Thyroid gland (tissue), 4 donors: ENCODE results near the gene BMPR2. TPM values are rescaled to one million over a fixed set of nuclear protein-coding genes. Genes with fewer than 3 reads are reported as not detected.
"Not testable (repeated sequence)": the region's sequence is repeated elsewhere in the genome, so short reads cannot be mapped to it uniquely, and the experiment has no call there.

Experiments
- DNase-seq, 2 donors: peaks; one replicate each; pipeline ENCODE4 v3.0.0-alpha.2; 2019
- H3K27ac ChIP-seq, 3 donors: fragments of 200-600 bp; sonication (generic); 1 replicate in 2 of 3; 2 replicates in 1 of 3; pipeline ENCODE4 v1.5.1; 2016 to 2019; ENCODE audit warnings: mild to moderate bottlenecking in 1 of 3, moderate library complexity in 1 of 3
- H3K27me3 ChIP-seq: fragments of 200-600 bp; sonication (generic); one replicate; pipeline ENCODE4 v1.5.1; 2019
- H3K36me3 ChIP-seq, 2 donors: fragments of 200-600 bp; sonication (generic); one replicate each; pipeline ENCODE4 v1.5.1; 2016 to 2019
- H3K4me1 ChIP-seq, 2 donors: fragments of 200-600 bp; sonication (generic); one replicate each; pipeline ENCODE4 v1.5.1; 2017 to 2019
- H3K4me3 ChIP-seq, 3 donors: fragments of 200-600 bp; sonication (generic); replicated peaks in 1 of 3; 1 replicate in 2 of 3; 2 replicates in 1 of 3; pipeline ENCODE4 v1.5.1; 2016; ENCODE audit warnings: mild to moderate bottlenecking in 1 of 3
- H3K9me3 ChIP-seq: fragments of 200-600 bp; sonication (generic); one replicate; pipeline ENCODE4 v1.5.1; 2017
- CTCF ChIP-seq, 6 experiments: fragments of 200-600 bp in 3 of 6; fragments of 450-650 bp in 3 of 6; sonication (generic) in 3 of 6; IDR thresholded peaks; one replicate each; pipeline ENCODE4 v1.5.1; 2016 to 2019; ENCODE audit warnings: antibody characterized with exemption in 6 of 6, mild to moderate bottlenecking in 2 of 6, inconsistent platforms in 1 of 6, moderate library complexity in 1 of 6
- POLR2A ChIP-seq, 2 donors: fragments of 450-650 bp; IDR thresholded peaks; one replicate each; pipeline ENCODE4 v1.6.1; 2017; ENCODE audit warnings: antibody characterized with exemption in 2 of 2, mild to moderate bottlenecking in 2 of 2, moderate library complexity in 1 of 2
- WGBS, 2 donors: methylation state at CpG; one replicate each; pipeline ENCODE4 v1.1.5; 2017; 5-methylcytosine and 5-hydroxymethylcytosine counted together
- intact Hi-C: fragments of 100-400 bp; cut with DNase I; formaldehyde crosslinking; loops from one replicate; pipeline ENCODE4 v1.15.1; 2023
- total RNA-seq, 4 donors: library from RNA; depleted of rRNA; stranded (reverse); fragments of >200 nt; gene quantifications; one replicate each; pipeline ENCODE4 v1.2.3, GENCODE V29; 2016

The BMPR2 gene
- total RNA-seq, 4 donors from 2014 or later: 50.1 to 67.0 (median 56.3) TPM

GRCh38 chr2:202382684-202383083, 6.6 kb downstream of the BMPR2 start:
- peaks cover 14 to 29% of the 10 kb centered on the region in 2 donors for H3K4me1 ChIP-seq
- intact Hi-C loops: no loop called here
- no peak overlapping the region for H3K4me3 ChIP-seq
- H3K9me3 ChIP-seq: no peaks in the 10 kb centered on the region
- WGBS, 2 donors: 96 to 98% methylated on average over 2 of the region's 2 CpGs
- no peak overlapping the region for H3K27ac ChIP-seq
- no peak for DNase-seq
- H3K36me3 ChIP-seq: no peaks in the 10 kb centered on the region
- TF ChIP-seq POLR2A (IDR thresholded peaks at IDR 0.05): no peak
- H3K27me3 ChIP-seq: no peaks in the 10 kb centered on the region

- H3K9me3 ChIP-seq, intact Hi-C loops, H3K27ac ChIP-seq, H3K4me3 ChIP-seq, H3K36me3 ChIP-seq, H3K4me1 ChIP-seq, H3K27me3 ChIP-seq, DNase-seq: not testable (repeated sequence)
- 91 to 93% methylated on average over 12 of the region's 12 CpGs for WGBS, 2 donors
These were observed 10.4 kb downstream of the BMPR2 start for GRCh38 chr2:202386495-202386894.

- Histone ChIP-seq H3K4me3 (no peak overlapping the region), H3K9me3 (no peaks in the 10 kb centered on the region), H3K36me3 (no peaks in the 10 kb centered on the region), H3K4me1 (no peaks in the 10 kb centered on the region), H3K27me3 (no peaks in the 10 kb centered on the region), H3K27ac (no peak overlapping the region)
- intact Hi-C loops: no loop called here
- WGBS, 2 donors: 76 to 86% methylated on average over 8 of the region's 8 CpGs
- TF ChIP-seq POLR2A (IDR thresholded peaks at IDR 0.05) (no peak), CTCF (IDR thresholded peaks at IDR 0.05) (no peak)
- DNase-seq: no peak
These were observed 11.6 kb downstream of the BMPR2 start for GRCh38 chr2:202387608-202388342.

GRCh38 chr2:202400941-202401340, 24.8 kb downstream of the BMPR2 start:
- H3K4me1 ChIP-seq: peaks cover 0 to under 1% of the 10 kb centered on the region in 2 donors
- TF ChIP-seq CTCF (IDR thresholded peaks at IDR 0.05) (no peak), POLR2A (IDR thresholded peaks at IDR 0.05) (no peak)
- H3K27ac ChIP-seq: no peak overlapping the region
- no peaks in the 10 kb centered on the region for H3K27me3 ChIP-seq
- no peaks in the 10 kb centered on the region for H3K36me3 ChIP-seq
- intact Hi-C loops: no loop called here
- no peaks in the 10 kb centered on the region for H3K9me3 ChIP-seq
- no peak for DNase-seq
- no peak overlapping the region for H3K4me3 ChIP-seq

- Histone ChIP-seq H3K4me3 (no peak overlapping the region), H3K27ac (no peak overlapping the region), H3K4me1 (peaks cover 0 to 7% of the 10 kb centered on the region in 2 donors), H3K27me3 (no peaks in the 10 kb centered on the region), H3K9me3 (no peaks in the 10 kb centered on the region), H3K36me3 (no peaks in the 10 kb centered on the region)
- no peak for TF ChIP-seq POLR2A (IDR thresholded peaks at IDR 0.05)
- no peak for TF ChIP-seq CTCF (IDR thresholded peaks at IDR 0.05)
- 63 to 66% methylated on average over 1 of the region's 1 CpG for WGBS, 2 donors
- DNase-seq: no peak
- intact Hi-C loops: no loop called here
These were observed 29.7 kb downstream of the BMPR2 start for GRCh38 chr2:202405798-202406197.

GRCh38 chr2:202406445-202406978, 30.4 kb downstream of the BMPR2 start:
- H3K27me3 ChIP-seq: no peaks in the 10 kb centered on the region
- H3K4me3 ChIP-seq: no peak overlapping the region
- H3K27ac ChIP-seq: no peak overlapping the region
- TF ChIP-seq CTCF (IDR thresholded peaks at IDR 0.05): no peak
- TF ChIP-seq POLR2A (IDR thresholded peaks at IDR 0.05): no peak
- no peak for DNase-seq
- H3K9me3 ChIP-seq: no peaks in the 10 kb centered on the region
- peaks cover 0 to 7% of the 10 kb centered on the region in 2 donors for H3K4me1 ChIP-seq
- intact Hi-C loops: no loop called here
- no peaks in the 10 kb centered on the region for H3K36me3 ChIP-seq
- 85 to 93% methylated on average over 2 of the region's 2 CpGs for WGBS, 2 donors
